Measurements from ENCODE around the gene PLA2G2C.

PLA2G2C gene

GRCh38 chr1:20234788-20235535, 48.6 kb upstream of the PLA2G2C start:
- no peak overlapping the region for H3K4me3 ChIP-seq (ENCODE audit: low read depth, low read length)
- ChIA-PET POLR2A (interaction anchor here (0.7 kb wide), 1 partner anchor 96 kb away, joined by 3 read pairs; no protein-coding TSS in a partner anchor), CTCF (interaction anchor here (0.6 to 2.0 kb wide), 10 partner anchors 18 to 288 kb away, joined by 3 to 8 read pairs (median 4); no protein-coding TSS in a partner anchor)
- TF ChIP-seq SP3 (tag by site-specific recombination; IDR thresholded peaks at IDR 0.05), result no peak
- no peak for TF ChIP-seq SCRT1 (tag by site-specific recombination; IDR thresholded peaks at IDR 0.05; ENCODE audit: borderline replicate concordance)
- TF ChIP-seq ZNF354C (tag by site-specific recombination; IDR thresholded peaks at IDR 0.05; ENCODE audit: borderline replicate concordance, low read depth), result no peak
- TF ChIP-seq PRDM10 (tag by site-specific recombination; IDR thresholded peaks at IDR 0.05), result no peak
- no peak for TF ChIP-seq ZNF48 (tag by site-specific recombination; IDR thresholded peaks at IDR 0.05)
- TF ChIP-seq INSM2 (tag by site-specific recombination; IDR thresholded peaks at IDR 0.05), result no peak
- no peak for TF ChIP-seq ZNF707 (tag by site-specific recombination; IDR thresholded peaks at IDR 0.05)
- no peak for TF ChIP-seq ZNF114 (tag by site-specific recombination; IDR thresholded peaks at IDR 0.05)
- TF ChIP-seq IKZF3 (tag by site-specific recombination; IDR thresholded peaks at IDR 0.05), result no peak
- TF ChIP-seq WT1 (tag by site-specific recombination; IDR thresholded peaks at IDR 0.05), result no peak
- no peak for TF ChIP-seq ZNF626 (tag by site-specific recombination; IDR thresholded peaks at IDR 0.05)
- no peak for TF ChIP-seq HOXA7 (CRISPR knock-in tag; IDR thresholded peaks at IDR 0.05; ENCODE audit: borderline replicate concordance)
- no peaks in the 10 kb centered on the region for H3K36me3 ChIP-seq (ENCODE audit: control insufficient read depth in 2 of 2, insufficient read depth in 1 of 2, low read length in 2 of 2)
- H3K27ac ChIP-seq (ENCODE audit: extremely low read depth, low read depth, low read length), result no peak overlapping the region
- no peaks in the 10 kb centered on the region for H3K9me3 ChIP-seq (ENCODE audit: control insufficient read depth, insufficient read depth, low read depth, low read length)
- no peaks in the 10 kb centered on the region for H3K4me1 ChIP-seq (ENCODE audit: control insufficient read depth, insufficient read depth, low read length)

- no peaks in the 10 kb centered on the region for H3K9me3 ChIP-seq (ENCODE audit: control insufficient read depth, insufficient read depth, low read depth, low read length)
- H3K36me3 ChIP-seq (ENCODE audit: control insufficient read depth in 2 of 2, insufficient read depth in 1 of 2, low read length in 2 of 2), result no peaks in the 10 kb centered on the region
- POLR2A ChIA-PET, result no interaction called here
- H3K27ac ChIP-seq (ENCODE audit: extremely low read depth, low read depth, low read length), result no peak overlapping the region
- TF ChIP-seq ZNF488 (tag by site-specific recombination; IDR thresholded peaks at IDR 0.05) (no peak), ZNF362 (tag by site-specific recombination; IDR thresholded peaks at IDR 0.05) (no peak), ZNF112 (tag by site-specific recombination; IDR thresholded peaks at IDR 0.05) (no peak), ZNF350 (tag by site-specific recombination; IDR thresholded peaks at IDR 0.05) (no peak), KLF9 (tag by site-specific recombination; IDR thresholded peaks at IDR 0.05; ENCODE audit: low read depth) (no peak), ZNF211 (tag by site-specific recombination; IDR thresholded peaks at IDR 0.05; ENCODE audit: low read depth) (no peak), ZNF514 (tag by site-specific recombination; IDR thresholded peaks at IDR 0.05) (no peak), IKZF3 (tag by site-specific recombination; IDR thresholded peaks at IDR 0.05) (no peak), ZNF692 (tag by site-specific recombination; IDR thresholded peaks at IDR 0.05) (no peak)
- CTCF ChIA-PET, result interaction anchor here (0.9 to 1.9 kb wide), 3 partner anchors 20 to 27 kb away, joined by 3 to 5 read pairs (median 4); no protein-coding TSS in a partner anchor
- no peaks in the 10 kb centered on the region for H3K4me1 ChIP-seq (ENCODE audit: control insufficient read depth, insufficient read depth, low read length)
- H3K4me3 ChIP-seq (ENCODE audit: low read depth, low read length), result no peak overlapping the region
Observed at GRCh38 chr1:20233866-20234265, 47.5 kb upstream of the PLA2G2C start.

All from HEK293 (cell line).